ENCODE data around the gene VAT1L. TPM values are rescaled to one million over a fixed set of nuclear protein-coding genes. Genes with fewer than 3 reads are reported as not detected.

Gene VAT1L
- total RNA-seq, 1 experiment from 2014 or later = 33.8 TPM

DNA sequence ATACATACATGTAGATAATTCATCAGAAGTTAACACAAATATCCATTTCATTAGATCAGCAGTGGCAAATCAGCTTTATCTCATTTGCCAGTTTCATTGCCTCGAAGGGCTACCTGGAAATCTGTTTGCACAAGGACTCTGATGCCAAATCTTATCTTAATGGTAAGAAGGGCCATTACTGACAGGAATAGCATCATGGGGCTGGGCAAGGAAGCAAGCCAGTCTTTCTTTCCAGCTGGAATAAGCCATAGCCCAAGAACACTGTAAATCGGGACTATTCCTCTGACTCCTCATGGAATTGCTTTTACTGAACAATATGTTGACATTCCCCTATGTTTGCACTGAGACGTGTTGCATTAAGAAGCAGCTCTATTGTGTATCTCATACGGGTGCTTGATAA is 132.6 kb downstream of the VAT1L start:
- H3K4me1 Mint-ChIP-seq = peaks cover 45% of the 10 kb centered on the region in 2 experiments

More for the DNA sequence above, 132.6 kb downstream of the VAT1L start:
- Histone ChIP-seq H3K18ac (ENCODE audit: insufficient read length, low read depth, low read length) (no peak overlapping the region), H2BK20ac (ENCODE audit: low read depth, low read length, poor library complexity, severe bottlenecking) (no peak overlapping the region), H3K4ac (ENCODE audit: low read depth, low read length) (no peak overlapping the region), H3K14ac (ENCODE audit: insufficient read depth, low read length) (no peak overlapping the region), H3K4me2 (ENCODE audit: insufficient read depth, insufficient read length, low read length) (no peak overlapping the region), H4K8ac (replicated peaks; ENCODE audit: insufficient read length, low read depth, low read length) (no peak overlapping the region), H2BK120ac (ENCODE audit: low read depth, low read length, poor library complexity, severe bottlenecking) (no peak overlapping the region), H3K79me1 (ENCODE audit: insufficient read depth, low read depth, low read length, poor library complexity, severe bottlenecking) (no peaks in the 10 kb centered on the region), H3K4me1 (ENCODE audit: insufficient read depth, low read length) (peaks cover 6% of the 10 kb centered on the region; the same call in 1 of the 2 replicates), H4K20me1 (ENCODE audit: control insufficient read depth, insufficient read depth, insufficient read length) (no peaks in the 10 kb centered on the region), H2BK15ac (ENCODE audit: low read depth, low read length) (no peak overlapping the region), H3K56ac (ENCODE audit: insufficient read length, low read depth, low read length) (no peak overlapping the region), H2BK12ac (ENCODE audit: insufficient read length, low read depth, low read length) (no peak overlapping the region), H3K27ac (ENCODE audit: insufficient read length, low read depth, low read length) (no peak overlapping the region), H3K23me2 (ENCODE audit: insufficient read length, low read depth, low read length, poor library complexity, severe bottlenecking) (peaks cover 2% of the 10 kb centered on the region), H3T11ph (ENCODE audit: low read length) (no peak overlapping the region), H3K23ac (ENCODE audit: insufficient read length, low read depth, low read length) (no peak overlapping the region), H4K5ac (ENCODE audit: insufficient read length, low read depth, low read length) (no peak overlapping the region), H3K27me3 (ENCODE audit: insufficient read depth, low read length) (no peaks in the 10 kb centered on the region), H3K9ac (ENCODE audit: extremely low read depth, insufficient read length, low read length) (no peak overlapping the region), H2AK5ac (ENCODE audit: insufficient read length, low read length) (no peak overlapping the region), H2AFZ (ENCODE audit: low read length) (no peak overlapping the region), H4K91ac (ENCODE audit: insufficient read length, low read depth, low read length) (no peak overlapping the region), H2BK5ac (ENCODE audit: insufficient read length, low read length) (no peak overlapping the region), H3K9me3 (ENCODE audit: control insufficient read depth, low read depth, low read length) (no peaks in the 10 kb centered on the region), H3K79me2 (ENCODE audit: insufficient read depth, low read length) (no peaks in the 10 kb centered on the region)
- TF ChIP-seq, protein P1, sequence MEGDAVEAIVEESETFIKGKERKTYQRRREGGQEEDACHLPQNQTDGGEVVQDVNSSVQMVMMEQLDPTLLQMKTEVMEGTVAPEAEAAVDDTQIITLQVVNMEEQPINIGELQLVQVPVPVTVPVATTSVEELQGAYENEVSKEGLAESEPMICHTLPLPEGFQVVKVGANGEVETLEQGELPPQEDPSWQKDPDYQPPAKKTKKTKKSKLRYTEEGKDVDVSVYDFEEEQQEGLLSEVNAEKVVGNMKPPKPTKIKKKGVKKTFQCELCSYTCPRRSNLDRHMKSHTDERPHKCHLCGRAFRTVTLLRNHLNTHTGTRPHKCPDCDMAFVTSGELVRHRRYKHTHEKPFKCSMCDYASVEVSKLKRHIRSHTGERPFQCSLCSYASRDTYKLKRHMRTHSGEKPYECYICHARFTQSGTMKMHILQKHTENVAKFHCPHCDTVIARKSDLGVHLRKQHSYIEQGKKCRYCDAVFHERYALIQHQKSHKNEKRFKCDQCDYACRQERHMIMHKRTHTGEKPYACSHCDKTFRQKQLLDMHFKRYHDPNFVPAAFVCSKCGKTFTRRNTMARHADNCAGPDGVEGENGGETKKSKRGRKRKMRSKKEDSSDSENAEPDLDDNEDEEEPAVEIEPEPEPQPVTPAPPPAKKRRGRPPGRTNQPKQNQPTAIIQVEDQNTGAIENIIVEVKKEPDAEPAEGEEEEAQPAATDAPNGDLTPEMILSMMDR (conservative IDR thresholded peaks at IDR 0.05) = no peak
- WGBS (ENCODE audit: extremely low coverage, insufficient read length, low lambda C conversion rate) = no CpG with 5 or more reads among the region's 4 CpGs
- Mint-ChIP-seq H3K4me3 (no peak overlapping the region), H3K27ac (no peak overlapping the region), H3K36me3 (ENCODE audit: insufficient read depth in 1 of 3, low read depth in 3 of 3) (peaks cover 0 to 3% (median 3%) of the 10 kb centered on the region in 3 experiments; a peak in 1 of 7 replicates), H3K27me3 (ENCODE audit: low read depth) (no peaks in the 10 kb centered on the region), H3K9me3 (no peaks in the 10 kb centered on the region)
- no peak for DNase-seq

Measured in H9 (cell line).